ENCODE results near the gene CDC45. TPM values are rescaled to one million over a fixed set of nuclear protein-coding genes. Genes with fewer than 3 reads are reported as not detected.

Gene CDC45
- total RNA-seq, 2 experiments from 2014 or later, result 109 to 111 TPM

- Mint-ChIP-seq H3K27ac (no peak overlapping the region), H3K27me3 (no peaks in the 10 kb centered on the region), H3K36me3 (ENCODE audit: low read depth) (peaks cover 32% of the 10 kb centered on the region), H3K9me3 (no peaks in the 10 kb centered on the region), H3K4me1 (ENCODE audit: low read depth) (peaks cover 25% of the 10 kb centered on the region), H3K4me3 (no peak overlapping the region)
- ATAC-seq (no peak), DNase-seq (no peak)
- ChIA-PET CTCF (no interaction called here), POLR2A (no interaction called here)
- TF ChIP-seq CTCF (IDR thresholded peaks at IDR 0.05), result no peak
- intact Hi-C loops (cut with micrococcal nuclease), result no loop called here
Measured at GRCh38 chr22:19476023-19476422, 3.7 kb upstream of the CDC45 start.

- no peak for DNase-seq
- Mint-ChIP-seq H3K4me3 (peak overlapping the region; percentile 99), H3K9me3 (no peaks in the 10 kb centered on the region), H3K36me3 (ENCODE audit: low read depth) (peaks cover 28% of the 10 kb centered on the region), H3K27me3 (no peaks in the 10 kb centered on the region), H3K4me1 (ENCODE audit: low read depth) (peaks cover 26% of the 10 kb centered on the region), H3K27ac (peak overlapping the region; percentile 82)
- no peak for ATAC-seq
- intact Hi-C loops (cut with micrococcal nuclease), result no loop called here
- ChIA-PET CTCF (interaction anchor here (0.6 to 2.3 kb wide), 6 partner anchors 95 to 333 kb away, joined by 3 to 12 read pairs (median 4); partner anchors contain the start of genes ESS2 and SLC25A1), POLR2A (interaction anchor here (0.6 to 1.5 kb wide), 6 partner anchors 17 to 523 kb away, joined by 3 to 13 read pairs (median 4); partner anchors contain the start of gene HIRA)
- peak; percentile 32 for TF ChIP-seq CTCF (IDR thresholded peaks at IDR 0.05)
Measured at GRCh38 chr22:19477321-19478044, 2.2 kb upstream of the CDC45 start.

GRCh38 chr22:19478045-19478900, 1.4 kb upstream of the CDC45 start:
- DNase-seq, result peak; percentile 33
- POLR2A ChIA-PET, result interaction anchor here (0.6 to 1.8 kb wide), 8 partner anchors 16 to 524 kb away, joined by 3 to 13 read pairs (median 5); partner anchors contain the start of gene HIRA
- no peak for TF ChIP-seq CTCF (IDR thresholded peaks at IDR 0.05)
- peak overlapping the region; percentile 82 for H3K27ac Mint-ChIP-seq
- no peaks in the 10 kb centered on the region for H3K9me3 Mint-ChIP-seq
- H3K36me3 Mint-ChIP-seq (ENCODE audit: low read depth), result peaks cover 33% of the 10 kb centered on the region
- intact Hi-C loops (cut with micrococcal nuclease), result no loop called here
- no peak for ATAC-seq
- CTCF ChIA-PET, result interaction anchor here (0.6 to 2.3 kb wide), 6 partner anchors 96 to 334 kb away, joined by 3 to 12 read pairs (median 4); partner anchors contain the start of genes ESS2 and SLC25A1
- peak overlapping the region; percentile 99 for H3K4me3 Mint-ChIP-seq
- H3K4me1 Mint-ChIP-seq (ENCODE audit: low read depth), result peaks cover 26% of the 10 kb centered on the region
- no peaks in the 10 kb centered on the region for H3K27me3 Mint-ChIP-seq

- DNase-seq (peak; percentile 84), ATAC-seq (peak; percentile 56)
- Mint-ChIP-seq H3K36me3 (ENCODE audit: low read depth) (peaks cover 33% of the 10 kb centered on the region), H3K4me3 (peak within 1 kb of the TSS; percentile 99), H3K9me3 (no peaks in the 10 kb centered on the region), H3K27me3 (no peaks in the 10 kb centered on the region), H3K4me1 (ENCODE audit: low read depth) (peaks cover 26% of the 10 kb centered on the region), H3K27ac (peak within 1 kb of the TSS; percentile 99)
- intact Hi-C loops (cut with micrococcal nuclease), result no loop called here
- TF ChIP-seq CTCF (IDR thresholded peaks at IDR 0.05), result no peak
- CTCF ChIA-PET, result interaction anchor here (1.5 to 2.3 kb wide), 2 partner anchors 98 to 151 kb away, joined by 3 to 12 read pairs; no protein-coding TSS in a partner anchor
- POLR2A ChIA-PET, result interaction anchor here (0.7 to 1.8 kb wide), 7 partner anchors 10 to 52 kb away, joined by 3 to 7 read pairs (median 5); partner anchors contain the start of gene HIRA
Measured at GRCh38 chr22:19478901-19479354, 792 bp upstream of the CDC45 start, which contains the start of gene UFD1. Gene UFD1, minus strand, starts transcription at chr22:19479193. Its CDS starts 108 bp downstream, at chr22:19479085.
